GM15510 (cell line): ENCODE data around the gene PDGFRA.

Experiments used
- POLR2A ChIP-seq: IDR thresholded peaks from 3 replicates; pipeline ENCODE4 v1.6.1; 2011; ENCODE audit warnings: borderline replicate concordance; ENCODE audit not compliant: insufficient read length; ENCODE audit errors: extremely low read depth

PDGFRA gene

GRCh38 chr4:54228961-54229501, at the start of gene PDGFRA:
Gene PDGFRA (plus strand): TSS chr4:54229293. CDS start chr4:54258769, 29,476 bp downstream.
- no peak for TF ChIP-seq POLR2A

- TF ChIP-seq POLR2A, result no peak
Observed at GRCh38 chr4:54184581-54184980, 44.5 kb upstream of the PDGFRA start.

- TF ChIP-seq POLR2A, result no peak
Observed at GRCh38 chr4:54185044-54185780, 43.9 kb upstream of the PDGFRA start.

GRCh38 chr4:54185866-54186265, 43.2 kb upstream of the PDGFRA start:
- no peak for TF ChIP-seq POLR2A

GRCh38 chr4:54186371-54186770, 42.7 kb upstream of the PDGFRA start:
- no peak for TF ChIP-seq POLR2A

- no peak for TF ChIP-seq POLR2A
Observed at GRCh38 chr4:54187148-54187547, 41.9 kb upstream of the PDGFRA start.

- no peak for TF ChIP-seq POLR2A
Observed at GRCh38 chr4:54189140-54189539, 40.0 kb upstream of the PDGFRA start.

- no peak for TF ChIP-seq POLR2A
Observed at GRCh38 chr4:54192811-54193210, 36.3 kb upstream of the PDGFRA start.

- no peak for TF ChIP-seq POLR2A
Observed at GRCh38 chr4:54197926-54198325, 31.2 kb upstream of the PDGFRA start.

- TF ChIP-seq POLR2A, result no peak
Observed at GRCh38 chr4:54199919-54200318, 29.2 kb upstream of the PDGFRA start.

GRCh38 chr4:54209617-54210016, 19.5 kb upstream of the PDGFRA start:
- no peak for TF ChIP-seq POLR2A

- TF ChIP-seq POLR2A, result no peak
Observed at GRCh38 chr4:54213001-54213400, 16.1 kb upstream of the PDGFRA start.

- TF ChIP-seq POLR2A, result no peak
Observed at GRCh38 chr4:54213761-54214160, 15.3 kb upstream of the PDGFRA start.

GRCh38 chr4:54215379-54216077, 13.6 kb upstream of the PDGFRA start:
- no peak for TF ChIP-seq POLR2A

GRCh38 chr4:54217642-54218495, 11.2 kb upstream of the PDGFRA start:
- TF ChIP-seq POLR2A, result no peak
